ENCODE results near the gene ZNF274. TPM values are rescaled to one million over a fixed set of nuclear protein-coding genes. Genes with fewer than 3 reads are reported as not detected.

The ZNF274 gene
- total and polyA plus RNA-seq, 9 of the 15 experiments (the other 6 are each of a cell fraction or from before 2014, with no cell fraction given): 5.2 to 37.0 (median 28.1) TPM

- TF ChIP-seq, protein P1, sequence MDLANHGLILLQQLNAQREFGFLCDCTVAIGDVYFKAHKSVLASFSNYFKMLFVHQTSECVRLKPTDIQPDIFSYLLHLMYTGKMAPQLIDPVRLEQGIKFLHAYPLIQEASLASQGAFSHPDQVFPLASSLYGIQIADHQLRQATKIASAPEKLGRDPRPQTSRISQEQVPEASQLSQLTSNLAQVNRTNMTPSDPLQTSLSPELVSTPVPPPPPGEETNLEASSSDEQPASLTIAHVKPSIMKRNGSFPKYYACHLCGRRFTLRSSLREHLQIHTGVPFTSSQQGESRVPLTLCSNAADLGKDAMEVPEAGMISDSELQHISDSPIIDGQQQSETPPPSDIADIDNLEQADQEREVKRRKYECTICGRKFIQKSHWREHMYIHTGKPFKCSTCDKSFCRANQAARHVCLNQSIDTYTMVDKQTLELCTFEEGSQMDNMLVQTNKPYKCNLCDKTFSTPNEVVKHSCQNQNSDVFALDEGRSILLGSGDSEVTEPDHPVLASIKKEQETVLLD (IDR thresholded peaks at IDR 0.05): no peak
- TF ChIP-seq, protein P2, sequence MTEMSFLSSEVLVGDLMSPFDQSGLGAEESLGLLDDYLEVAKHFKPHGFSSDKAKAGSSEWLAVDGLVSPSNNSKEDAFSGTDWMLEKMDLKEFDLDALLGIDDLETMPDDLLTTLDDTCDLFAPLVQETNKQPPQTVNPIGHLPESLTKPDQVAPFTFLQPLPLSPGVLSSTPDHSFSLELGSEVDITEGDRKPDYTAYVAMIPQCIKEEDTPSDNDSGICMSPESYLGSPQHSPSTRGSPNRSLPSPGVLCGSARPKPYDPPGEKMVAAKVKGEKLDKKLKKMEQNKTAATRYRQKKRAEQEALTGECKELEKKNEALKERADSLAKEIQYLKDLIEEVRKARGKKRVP (CRISPR knock-in tag; IDR thresholded peaks at IDR 0.05): no peak
- 0 out of 2 replicates have a peak, but pooled peaks have one; percentile 19 for TF ChIP-seq MXI1 (IDR thresholded peaks at IDR 0.05; ENCODE audit: low read depth, low read length)
- TF ChIP-seq FOXA3 (CRISPR knock-in tag; conservative IDR thresholded peaks at IDR 0.05 in 1 of 2, IDR thresholded peaks at IDR 0.05 in 1 of 2): no peak
- no peak for TF ChIP-seq NCOR1 (IDR thresholded peaks at IDR 0.05)
- TF ChIP-seq ZBTB34 (CRISPR knock-in tag; IDR thresholded peaks at IDR 0.05): no peak
- TF ChIP-seq MECOM (CRISPR knock-in tag; IDR thresholded peaks at IDR 0.05): no peak
- TF ChIP-seq TFE3 (CRISPR knock-in tag; IDR thresholded peaks at IDR 0.05): no peak
- TF ChIP-seq ZNF764 (CRISPR knock-in tag; IDR thresholded peaks at IDR 0.05; ENCODE audit: low read depth): no peak
- 0 out of 2 replicates have a peak, but pooled peaks have one; percentile 39 for TF ChIP-seq ZNF232 (CRISPR knock-in tag; IDR thresholded peaks at IDR 0.05)
- no peak for TF ChIP-seq ZNF717 (CRISPR knock-in tag; IDR thresholded peaks at IDR 0.05)
- TF ChIP-seq HNRNPUL1 (IDR thresholded peaks at IDR 0.05; ENCODE audit: low read length): no peak
- TF ChIP-seq, protein P3, sequence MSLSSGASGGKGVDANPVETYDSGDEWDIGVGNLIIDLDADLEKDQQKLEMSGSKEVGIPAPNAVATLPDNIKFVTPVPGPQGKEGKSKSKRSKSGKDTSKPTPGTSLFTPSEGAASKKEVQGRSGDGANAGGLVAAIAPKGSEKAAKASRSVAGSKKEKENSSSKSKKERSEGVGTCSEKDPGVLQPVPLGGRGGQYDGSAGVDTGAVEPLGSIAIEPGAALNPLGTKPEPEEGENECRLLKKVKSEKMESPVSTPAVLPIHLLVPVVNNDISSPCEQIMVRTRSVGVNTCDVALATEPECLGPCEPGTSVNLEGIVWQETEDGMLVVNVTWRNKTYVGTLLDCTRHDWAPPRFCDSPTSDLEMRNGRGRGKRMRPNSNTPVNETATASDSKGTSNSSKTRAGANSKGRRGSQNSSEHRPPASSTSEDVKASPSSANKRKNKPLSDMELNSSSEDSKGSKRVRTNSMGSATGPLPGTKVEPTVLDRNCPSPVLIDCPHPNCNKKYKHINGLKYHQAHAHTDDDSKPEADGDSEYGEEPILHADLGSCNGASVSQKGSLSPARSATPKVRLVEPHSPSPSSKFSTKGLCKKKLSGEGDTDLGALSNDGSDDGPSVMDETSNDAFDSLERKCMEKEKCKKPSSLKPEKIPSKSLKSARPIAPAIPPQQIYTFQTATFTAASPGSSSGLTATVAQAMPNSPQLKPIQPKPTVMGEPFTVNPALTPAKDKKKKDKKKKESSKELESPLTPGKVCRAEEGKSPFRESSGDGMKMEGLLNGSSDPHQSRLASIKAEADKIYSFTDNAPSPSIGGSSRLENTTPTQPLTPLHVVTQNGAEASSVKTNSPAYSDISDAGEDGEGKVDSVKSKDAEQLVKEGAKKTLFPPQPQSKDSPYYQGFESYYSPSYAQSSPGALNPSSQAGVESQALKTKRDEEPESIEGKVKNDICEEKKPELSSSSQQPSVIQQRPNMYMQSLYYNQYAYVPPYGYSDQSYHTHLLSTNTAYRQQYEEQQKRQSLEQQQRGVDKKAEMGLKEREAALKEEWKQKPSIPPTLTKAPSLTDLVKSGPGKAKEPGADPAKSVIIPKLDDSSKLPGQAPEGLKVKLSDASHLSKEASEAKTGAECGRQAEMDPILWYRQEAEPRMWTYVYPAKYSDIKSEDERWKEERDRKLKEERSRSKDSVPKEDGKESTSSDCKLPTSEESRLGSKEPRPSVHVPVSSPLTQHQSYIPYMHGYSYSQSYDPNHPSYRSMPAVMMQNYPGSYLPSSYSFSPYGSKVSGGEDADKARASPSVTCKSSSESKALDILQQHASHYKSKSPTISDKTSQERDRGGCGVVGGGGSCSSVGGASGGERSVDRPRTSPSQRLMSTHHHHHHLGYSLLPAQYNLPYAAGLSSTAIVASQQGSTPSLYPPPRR (CRISPR knock-in tag; IDR thresholded peaks at IDR 0.05; ENCODE audit: borderline replicate concordance): no peak
- TF ChIP-seq MYBL2 (IDR thresholded peaks at IDR 0.05; ENCODE audit: low read depth): peak; percentile 77
- TF ChIP-seq MYBL2 (CRISPR knock-in tag; IDR thresholded peaks at IDR 0.05; ENCODE audit: borderline replicate concordance): no peak
- TF ChIP-seq SAFB2 (IDR thresholded peaks at IDR 0.05; ENCODE audit: borderline replicate concordance, low read depth, low read length, severe bottlenecking): no peak
- TF ChIP-seq CREB1 (IDR thresholded peaks at IDR 0.05): no peak
- no peak for TF ChIP-seq CREB1 (CRISPR knock-in tag; IDR thresholded peaks at IDR 0.05)
Observed at GRCh38 chr19:58228585-58229254, 45.9 kb downstream of the ZNF274 start, which contains the start of gene ZNF544 (continued).
